Fibroblast of skin of right quadriceps (primary cell): Measurements from ENCODE around the gene UQCRHL.
"Not testable (repeated sequence)": the region's sequence is repeated elsewhere in the genome, so short reads cannot be mapped to it uniquely, and the experiment has no call there.

Source experiments
- DNase-seq: peaks from one replicate; pipeline ENCODE4 v3.0.0-alpha.2; 2013

Gene UQCRHL

GRCh38 chr1:15807549-15807948, at the start of gene UQCRHL:
Gene UQCRHL, minus strand, starts transcription at chr1:15807649. Its CDS starts 0 bp downstream, at chr1:15807649.
- not testable (repeated sequence) for DNase-seq

GRCh38 chr1:15856888-15857287, 49.4 kb upstream of the UQCRHL start:
- DNase-seq = no peak

- DNase-seq = no peak
These were observed 45.4 kb upstream of the UQCRHL start for GRCh38 chr1:15852828-15853302.

- DNase-seq = peak; percentile 11
These were observed 44.8 kb upstream of the UQCRHL start for GRCh38 chr1:15852036-15852827.

GRCh38 chr1:15851210-15852035, 44.0 kb upstream of the UQCRHL start:
- DNase-seq = no peak

- no peak for DNase-seq
These were observed 43.1 kb upstream of the UQCRHL start for GRCh38 chr1:15850471-15851001.

GRCh38 chr1:15849775-15850324, 42.4 kb upstream of the UQCRHL start:
- peak; percentile 72 for DNase-seq

GRCh38 chr1:15848929-15849774, 41.7 kb upstream of the UQCRHL start:
- DNase-seq = peak; percentile 85

- peak; percentile 16 for DNase-seq
These were observed 40.9 kb upstream of the UQCRHL start for GRCh38 chr1:15848143-15848928.

- no peak for DNase-seq
These were observed 40.4 kb upstream of the UQCRHL start for GRCh38 chr1:15847893-15848142.

- DNase-seq = peak; percentile 99
These were observed 39.8 kb upstream of the UQCRHL start, which contains the start of gene SPEN for GRCh38 chr1:15847100-15847892. Gene SPEN, plus strand, starts transcription at chr1:15847707. Its CDS starts 361 bp downstream, at chr1:15848068.

GRCh38 chr1:15846056-15846455, 38.6 kb upstream of the UQCRHL start:
- DNase-seq = not testable (repeated sequence)

GRCh38 chr1:15843826-15844572, 36.5 kb upstream of the UQCRHL start:
- DNase-seq = no peak

GRCh38 chr1:15838721-15839120, 31.3 kb upstream of the UQCRHL start:
- DNase-seq = no peak

- DNase-seq = no peak
These were observed 30.5 kb upstream of the UQCRHL start for GRCh38 chr1:15837931-15838330.

- DNase-seq = no peak
These were observed 29.6 kb upstream of the UQCRHL start for GRCh38 chr1:15836772-15837669.

GRCh38 chr1:15836511-15836771, 29.0 kb upstream of the UQCRHL start:
- DNase-seq = not testable (repeated sequence)

GRCh38 chr1:15835741-15836510, 28.5 kb upstream of the UQCRHL start:
- peak; percentile 100 for DNase-seq
